GF-D8 (cell line): Measurements from ENCODE around the gene KRTAP15-1.

Source experiments
- DNase-seq: peaks from one replicate; lab custom pipeline; 2025; lab: John Stamatoyannopoulos, UW

KRTAP15-1 gene

GRCh38 chr21:30439975-30440374 is at the start of gene KRTAP15-1:
TSS of gene KRTAP15-1 (plus strand) at chr21:30440275. CDS start at chr21:30440328, 53 bp downstream.
- no peak for DNase-seq

- DNase-seq = no peak
These were observed 48.5 kb upstream of the KRTAP15-1 start for GRCh38 chr21:30391492-30392025.

- no peak for DNase-seq
These were observed 44.3 kb upstream of the KRTAP15-1 start, which contains the start of gene KRTAP13-1 for GRCh38 chr21:30395731-30396130. TSS of gene KRTAP13-1 (plus strand) at chr21:30396031. CDS start at chr21:30396087, 56 bp downstream.

- DNase-seq = peak; percentile 11
These were observed 31.1 kb upstream of the KRTAP15-1 start for GRCh38 chr21:30408782-30409494.

- DNase-seq = no peak
These were observed 24.1 kb upstream of the KRTAP15-1 start for GRCh38 chr21:30415993-30416392.

- DNase-seq = no peak
These were observed 14.2 kb upstream of the KRTAP15-1 start, which contains the start of gene KRTAP13-3 for GRCh38 chr21:30425826-30426225. TSS of gene KRTAP13-3 (minus strand) at chr21:30425926. CDS start at chr21:30425912, 14 bp downstream.

- no peak for DNase-seq
These were observed 13.3 kb upstream of the KRTAP15-1 start for GRCh38 chr21:30426731-30427130.

- no peak for DNase-seq
These were observed 9.9 kb upstream of the KRTAP15-1 start, which contains the start of gene KRTAP13-4 for GRCh38 chr21:30430170-30430655. TSS of gene KRTAP13-4 (plus strand) at chr21:30430220. CDS start at chr21:30430276, 56 bp downstream.

GRCh38 chr21:30434033-30434631 is 5.9 kb upstream of the KRTAP15-1 start:
- DNase-seq = no peak

- no peak for DNase-seq
These were observed 3.0 kb upstream of the KRTAP15-1 start for GRCh38 chr21:30437010-30437565.

- DNase-seq = no peak
These were observed 3.2 kb downstream of the KRTAP15-1 start for GRCh38 chr21:30443226-30443625.

GRCh38 chr21:30444204-30444603 is 4.1 kb downstream of the KRTAP15-1 start:
- DNase-seq = no peak

- DNase-seq = no peak
These were observed 7.0 kb downstream of the KRTAP15-1 start for GRCh38 chr21:30447056-30447455.

GRCh38 chr21:30448514-30448913 is 8.4 kb downstream of the KRTAP15-1 start:
- no peak for DNase-seq

- no peak for DNase-seq
These were observed 23.6 kb downstream of the KRTAP15-1 start for GRCh38 chr21:30463713-30464112.

- no peak for DNase-seq
These were observed 29.0 kb downstream of the KRTAP15-1 start for GRCh38 chr21:30468900-30469714.

- DNase-seq = no peak
These were observed 37.9 kb downstream of the KRTAP15-1 start for GRCh38 chr21:30478004-30478403.

- DNase-seq = no peak
These were observed 39.2 kb downstream of the KRTAP15-1 start for GRCh38 chr21:30479259-30479658.

- no peak for DNase-seq
These were observed 40.1 kb downstream of the KRTAP15-1 start, which contains the start of gene KRTAP19-1 for GRCh38 chr21:30480145-30480544. TSS of gene KRTAP19-1 (minus strand) at chr21:30480367. CDS start at chr21:30480317, 50 bp downstream.

- DNase-seq = no peak
These were observed 42.1 kb downstream of the KRTAP15-1 start for GRCh38 chr21:30482130-30482529.

- no peak for DNase-seq
These were observed 46.1 kb downstream of the KRTAP15-1 start for GRCh38 chr21:30486180-30486579.
